ENCODE measurements around the gene COL28A1. TPM values are rescaled to one million over a fixed set of nuclear protein-coding genes. Genes with fewer than 3 reads are reported as not detected.

COL28A1 gene
- polyA plus RNA-seq, 1 donor (not counting 4 experiments of a cell fraction or from before 2014, with no cell fraction given): 0.13 TPM

DNA sequence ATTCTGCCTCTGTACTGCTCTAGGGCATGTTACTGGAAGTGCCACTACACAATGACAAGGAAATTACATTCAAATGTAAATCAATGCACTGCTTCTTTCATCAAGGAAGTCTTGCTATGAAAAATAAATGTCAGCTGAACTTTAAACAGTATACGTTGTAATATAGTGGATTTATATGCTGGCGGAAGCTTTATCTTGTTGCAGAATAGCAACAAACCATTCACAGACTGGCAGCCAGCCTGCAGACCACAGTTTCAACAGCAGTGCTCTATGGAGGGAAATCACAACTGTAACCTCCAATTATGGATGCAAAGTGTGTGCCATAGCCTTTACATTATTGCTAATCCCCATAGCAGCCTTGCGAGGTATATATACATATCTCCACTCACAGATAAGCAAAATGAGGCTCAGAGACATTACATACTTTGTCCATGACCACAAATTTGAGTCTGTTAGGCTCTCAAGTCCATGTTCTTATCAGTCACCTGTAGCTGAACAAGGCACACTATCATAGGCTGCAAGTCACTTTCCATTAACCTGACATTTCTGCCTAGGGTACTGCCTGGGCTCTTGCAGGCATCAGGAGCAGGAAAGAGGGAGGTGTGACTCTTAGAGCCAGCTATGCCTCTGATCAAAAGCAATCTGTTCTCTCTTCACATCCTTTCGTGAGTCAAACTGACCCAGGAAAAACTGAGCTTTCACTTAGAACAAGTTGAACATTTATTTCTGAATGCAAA is 22.6 kb downstream of the COL28A1 start:
- no peak overlapping the region for H3K4me2 ChIP-seq (ENCODE audit: control insufficient read depth, extremely low read depth, insufficient read depth, low read depth, low read length)
- H2AFZ ChIP-seq (ENCODE audit: control insufficient read depth, low read length): no peak overlapping the region
- H3K9ac ChIP-seq (ENCODE audit: control insufficient read depth, extremely low read depth, insufficient read depth, low read length): no peak overlapping the region
- no peaks in the 10 kb centered on the region for H3K9me1 ChIP-seq (ENCODE audit: control insufficient read depth, extremely low read depth, insufficient read depth, low read length)
- DNase-seq (ENCODE audit: low read depth, low spot score) (no peak), FAIRE-seq (no peak)
- dilution Hi-C loops (cut with MboI; ENCODE audit: extremely low pct_ligation_motif_present, low sequenced_read_pairs): no loop called here
- no peaks in the 10 kb centered on the region for H3K27me3 ChIP-seq (ENCODE audit: control insufficient read depth, extremely low read depth, insufficient read depth, low read length)
- H3K9me3 ChIP-seq (ENCODE audit: control insufficient read depth, low read depth, low read length): no peaks in the 10 kb centered on the region
- TF ChIP-seq EZH2 (IDR thresholded peaks at IDR 0.05; ENCODE audit: low read length): no peak
- TF ChIP-seq, protein P1, sequence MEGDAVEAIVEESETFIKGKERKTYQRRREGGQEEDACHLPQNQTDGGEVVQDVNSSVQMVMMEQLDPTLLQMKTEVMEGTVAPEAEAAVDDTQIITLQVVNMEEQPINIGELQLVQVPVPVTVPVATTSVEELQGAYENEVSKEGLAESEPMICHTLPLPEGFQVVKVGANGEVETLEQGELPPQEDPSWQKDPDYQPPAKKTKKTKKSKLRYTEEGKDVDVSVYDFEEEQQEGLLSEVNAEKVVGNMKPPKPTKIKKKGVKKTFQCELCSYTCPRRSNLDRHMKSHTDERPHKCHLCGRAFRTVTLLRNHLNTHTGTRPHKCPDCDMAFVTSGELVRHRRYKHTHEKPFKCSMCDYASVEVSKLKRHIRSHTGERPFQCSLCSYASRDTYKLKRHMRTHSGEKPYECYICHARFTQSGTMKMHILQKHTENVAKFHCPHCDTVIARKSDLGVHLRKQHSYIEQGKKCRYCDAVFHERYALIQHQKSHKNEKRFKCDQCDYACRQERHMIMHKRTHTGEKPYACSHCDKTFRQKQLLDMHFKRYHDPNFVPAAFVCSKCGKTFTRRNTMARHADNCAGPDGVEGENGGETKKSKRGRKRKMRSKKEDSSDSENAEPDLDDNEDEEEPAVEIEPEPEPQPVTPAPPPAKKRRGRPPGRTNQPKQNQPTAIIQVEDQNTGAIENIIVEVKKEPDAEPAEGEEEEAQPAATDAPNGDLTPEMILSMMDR (optimal IDR thresholded peaks at IDR 0.05 in 1 of 3, IDR thresholded peaks at IDR 0.05 in 1 of 3, conservative IDR thresholded peaks at IDR 0.05 in 1 of 3; ENCODE audit: extremely low read depth in 1 of 3, insufficient read depth in 2 of 3, low read length in 3 of 3): no peak
- no peak overlapping the region for H3K27ac ChIP-seq (ENCODE audit: control insufficient read depth, insufficient read depth, low read length)
- no peaks in the 10 kb centered on the region for H4K20me1 ChIP-seq (ENCODE audit: control insufficient read depth, extremely low read depth, insufficient read depth, low read length)
- no peaks in the 10 kb centered on the region for H3K79me2 ChIP-seq (ENCODE audit: control insufficient read depth, insufficient read depth, low read length)
- no peaks in the 10 kb centered on the region for H3K36me3 ChIP-seq (ENCODE audit: control insufficient read depth in 2 of 2, extremely low read depth in 1 of 2, insufficient read depth in 2 of 2, low read length in 2 of 2)
- no peaks in the 10 kb centered on the region for H3K4me1 ChIP-seq (ENCODE audit: control insufficient read depth, extremely low read depth, insufficient read depth, low read length)
- no peak overlapping the region for H3K4me3 ChIP-seq (ENCODE audit: control insufficient read depth in 2 of 3, extremely low read depth in 1 of 3, insufficient read depth in 2 of 3, low read depth in 1 of 3, low read length in 3 of 3)

- H3K9ac ChIP-seq (ENCODE audit: control insufficient read depth, extremely low read depth, insufficient read depth, low read length): no peak overlapping the region
- H2AFZ ChIP-seq (ENCODE audit: control insufficient read depth, low read length): no peak overlapping the region
- no peak for TF ChIP-seq EZH2 (IDR thresholded peaks at IDR 0.05; ENCODE audit: low read length)
- TF ChIP-seq, protein P1 (optimal IDR thresholded peaks at IDR 0.05 in 1 of 3, IDR thresholded peaks at IDR 0.05 in 1 of 3, conservative IDR thresholded peaks at IDR 0.05 in 1 of 3; ENCODE audit: extremely low read depth in 1 of 3, insufficient read depth in 2 of 3, low read length in 3 of 3): no peak
- dilution Hi-C loops (cut with MboI; ENCODE audit: extremely low pct_ligation_motif_present, low sequenced_read_pairs): no loop called here
- no peaks in the 10 kb centered on the region for H3K36me3 ChIP-seq (ENCODE audit: control insufficient read depth in 2 of 2, extremely low read depth in 1 of 2, insufficient read depth in 2 of 2, low read length in 2 of 2)
- DNase-seq (ENCODE audit: low read depth, low spot score): no peak
- H3K79me2 ChIP-seq (ENCODE audit: control insufficient read depth, insufficient read depth, low read length): no peaks in the 10 kb centered on the region
- no peak for FAIRE-seq
- H3K9me3 ChIP-seq (ENCODE audit: control insufficient read depth, low read depth, low read length): no peaks in the 10 kb centered on the region
- H3K4me3 ChIP-seq (ENCODE audit: control insufficient read depth in 2 of 3, extremely low read depth in 1 of 3, insufficient read depth in 2 of 3, low read depth in 1 of 3, low read length in 3 of 3): no peak overlapping the region
- no peaks in the 10 kb centered on the region for H3K27me3 ChIP-seq (ENCODE audit: control insufficient read depth, extremely low read depth, insufficient read depth, low read length)
- H3K27ac ChIP-seq (ENCODE audit: control insufficient read depth, insufficient read depth, low read length): no peak overlapping the region
- H3K4me1 ChIP-seq (ENCODE audit: control insufficient read depth, extremely low read depth, insufficient read depth, low read length): no peaks in the 10 kb centered on the region
- H4K20me1 ChIP-seq (ENCODE audit: control insufficient read depth, extremely low read depth, insufficient read depth, low read length): no peaks in the 10 kb centered on the region
- no peak overlapping the region for H3K4me2 ChIP-seq (ENCODE audit: control insufficient read depth, extremely low read depth, insufficient read depth, low read depth, low read length)
- H3K9me1 ChIP-seq (ENCODE audit: control insufficient read depth, extremely low read depth, insufficient read depth, low read length): no peaks in the 10 kb centered on the region
Observed at GRCh38 chr7:7510794-7511193, 24.9 kb downstream of the COL28A1 start.
